ENCODE measurements around the gene CLCN2.
"Not testable (repeated sequence)": the region's sequence is repeated elsewhere in the genome, so short reads cannot be mapped to it uniquely, and the experiment has no call there.

CLCN2 gene

GRCh38 chr3:184350618-184351017 is 10.8 kb downstream of the CLCN2 start:
- Histone ChIP-seq H3K27ac (no peak overlapping the region), H3K4me3 (no peak overlapping the region)

- no peak overlapping the region for H3K4me3 ChIP-seq
- H3K27ac ChIP-seq: no peak overlapping the region
Measured at GRCh38 chr3:184349563-184350470, 11.6 kb downstream of the CLCN2 start.

- Histone ChIP-seq H3K4me3 (no peak overlapping the region), H3K27ac (peak overlapping the region in 1 of 21 experiments; percentile 17)
Measured at GRCh38 chr3:184348057-184348382, 13.4 kb downstream of the CLCN2 start.

- no peak overlapping the region for H3K4me3 ChIP-seq
- peak overlapping the region in 1 of 21 experiments; percentile 17 for H3K27ac ChIP-seq
Measured at GRCh38 chr3:184347321-184348056, 13.9 kb downstream of the CLCN2 start.

- peak overlapping the region in 4 of 21 experiments; percentile 5 to 69 (median 28) for H3K27ac ChIP-seq
Measured at GRCh38 chr3:184346480-184347190, 14.8 kb downstream of the CLCN2 start.

GRCh38 chr3:184345317-184346144 is 15.9 kb downstream of the CLCN2 start:
- H3K27ac ChIP-seq: peak overlapping the region in 7 of 21 experiments; percentile 5 to 69 (median 30)
- H3K4me3 ChIP-seq: no peak overlapping the region

More at GRCh38 chr3:184346480-184347190, 14.8 kb downstream of the CLCN2 start:
- no peak overlapping the region for H3K4me3 ChIP-seq

GRCh38 chr3:184344579-184345316 is 16.7 kb downstream of the CLCN2 start:
- peak overlapping the region in 5 of 21 experiments; percentile 23 to 69 (median 30) for H3K27ac ChIP-seq
- no peak overlapping the region for H3K4me3 ChIP-seq

GRCh38 chr3:184343200-184343876 is 18.1 kb downstream of the CLCN2 start:
- no peak overlapping the region for H3K4me3 ChIP-seq
- no peak overlapping the region for H3K27ac ChIP-seq

GRCh38 chr3:184341925-184342324 is 19.5 kb downstream of the CLCN2 start:
- H3K27ac ChIP-seq: no peak overlapping the region
- H3K4me3 ChIP-seq: no peak overlapping the region

GRCh38 chr3:184339451-184340135 is 21.8 kb downstream of the CLCN2 start:
- H3K4me3 ChIP-seq: not testable (repeated sequence)
- H3K27ac ChIP-seq: peak overlapping the region in 11 of 21 experiments; percentile 6 to 99 (median 96)

GRCh38 chr3:184339001-184339400 is 22.4 kb downstream of the CLCN2 start:
- peak overlapping the region in 17 of 21 experiments; percentile 12 to 99 (median 96) for H3K27ac ChIP-seq
- peak overlapping the region in 2 of 7 experiments; percentile 13 to 18 for H3K4me3 ChIP-seq

GRCh38 chr3:184338511-184338945 is 22.9 kb downstream of the CLCN2 start:
- H3K27ac ChIP-seq: peak overlapping the region in 18 of 21 experiments; percentile 12 to 99 (median 94)
- peak overlapping the region in 2 of 7 experiments; percentile 13 to 18 for H3K4me3 ChIP-seq

- H3K27ac ChIP-seq: peak overlapping the region in 17 of 21 experiments; percentile 39 to 99 (median 96)
- H3K4me3 ChIP-seq: peak overlapping the region in 1 of 7 experiments; percentile 86
Measured at GRCh38 chr3:184337981-184338380, 23.4 kb downstream of the CLCN2 start.

GRCh38 chr3:184337399-184337714 is 24.0 kb downstream of the CLCN2 start, which contains the start of gene FAM131A:
FAM131A (plus strand) TSS chr3:184337600; CDS start chr3:184337631, 31 bp downstream.
- Histone ChIP-seq H3K27ac (peak within 1 kb of the TSS in 20 of 21 experiments; percentile 86 to 99 (median 96)), H3K4me3 (peak within 1 kb of the TSS; percentile 55 to 91 (median 78))

GRCh38 chr3:184336547-184337398 is 24.6 kb downstream of the CLCN2 start:
- Histone ChIP-seq H3K4me3 (peak overlapping the region; percentile 55 to 91 (median 78)), H3K27ac (peak overlapping the region; percentile 60 to 99 (median 95))

All from skin epidermis (tissue), 12 donors.